Brain microvascular endothelial cell (primary cell): ENCODE results near the gene CCBE1.

Experiments used
- DNase-seq: peaks from one replicate; pipeline ENCODE4 v3.0.0-alpha.2; 2020
- H3K27ac ChIP-seq: fragments of 250-450 bp; sonication (Bioruptor Pico); 2 replicates; pipeline ENCODE4 v1.5.1; 2020; ENCODE audit warnings: mild to moderate bottlenecking, moderate library complexity
- H3K27me3 ChIP-seq: fragments of 250-450 bp; sonication (Bioruptor Pico); replicated peaks from 2 replicates; pipeline ENCODE4 v1.5.1; 2020; ENCODE audit warnings: mild to moderate bottlenecking
- H3K36me3 ChIP-seq: fragments of 250-450 bp; sonication (Bioruptor Pico); replicated peaks from 2 replicates; pipeline ENCODE4 v1.5.1; 2020; ENCODE audit warnings: mild to moderate bottlenecking
- H3K4me3 ChIP-seq: 2 replicates; pipeline ENCODE4 v1.5.1; 2011; ENCODE audit warnings: low read depth, mild to moderate bottlenecking, control low read depth, low read length, moderate library complexity
- in situ Hi-C: cut with HindIII; loops from 2 replicates; pipeline ENCODE4 v1.10.0; 2017; ENCODE audit warnings: low sequenced_read_pairs, low pct_ligation_motif_present
- TF ChIP-seq, protein P1 (sequence below): IDR thresholded peaks from 2 replicates; pipeline ENCODE4 v1.5.1; 2011; ENCODE audit warnings: low read depth, mild to moderate bottlenecking, moderate library complexity, low read length, control low read depth, inconsistent platforms; ENCODE audit errors: missing control alignments

CCBE1 gene

DNA sequence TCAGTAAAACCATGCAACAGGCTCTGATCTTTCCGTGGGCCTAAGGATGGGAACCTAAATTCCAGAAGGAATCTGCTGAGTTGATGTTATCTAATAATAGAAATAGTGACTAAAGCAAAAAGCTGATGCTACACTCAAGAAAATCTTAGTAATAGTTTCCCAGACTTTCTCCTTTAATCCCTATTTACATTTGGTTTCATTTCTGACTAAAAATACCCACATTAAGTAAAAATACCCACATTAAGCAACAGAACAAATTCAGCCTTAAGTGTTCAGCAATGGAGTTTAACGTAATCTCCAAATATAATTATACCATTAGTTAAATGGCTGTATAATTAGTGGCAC lies 50.3 kb downstream of the CCBE1 start:
- H3K36me3 ChIP-seq: no peaks in the 10 kb centered on the region
- H3K4me3 ChIP-seq: no peak overlapping the region
- in situ Hi-C loops: loop anchor here (25.0 kb wide), 1 partner anchor 165 kb away; no protein-coding TSS in a partner anchor
- no peak for DNase-seq
- TF ChIP-seq, protein P1, sequence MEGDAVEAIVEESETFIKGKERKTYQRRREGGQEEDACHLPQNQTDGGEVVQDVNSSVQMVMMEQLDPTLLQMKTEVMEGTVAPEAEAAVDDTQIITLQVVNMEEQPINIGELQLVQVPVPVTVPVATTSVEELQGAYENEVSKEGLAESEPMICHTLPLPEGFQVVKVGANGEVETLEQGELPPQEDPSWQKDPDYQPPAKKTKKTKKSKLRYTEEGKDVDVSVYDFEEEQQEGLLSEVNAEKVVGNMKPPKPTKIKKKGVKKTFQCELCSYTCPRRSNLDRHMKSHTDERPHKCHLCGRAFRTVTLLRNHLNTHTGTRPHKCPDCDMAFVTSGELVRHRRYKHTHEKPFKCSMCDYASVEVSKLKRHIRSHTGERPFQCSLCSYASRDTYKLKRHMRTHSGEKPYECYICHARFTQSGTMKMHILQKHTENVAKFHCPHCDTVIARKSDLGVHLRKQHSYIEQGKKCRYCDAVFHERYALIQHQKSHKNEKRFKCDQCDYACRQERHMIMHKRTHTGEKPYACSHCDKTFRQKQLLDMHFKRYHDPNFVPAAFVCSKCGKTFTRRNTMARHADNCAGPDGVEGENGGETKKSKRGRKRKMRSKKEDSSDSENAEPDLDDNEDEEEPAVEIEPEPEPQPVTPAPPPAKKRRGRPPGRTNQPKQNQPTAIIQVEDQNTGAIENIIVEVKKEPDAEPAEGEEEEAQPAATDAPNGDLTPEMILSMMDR: no peak
- H3K27me3 ChIP-seq: no peaks in the 10 kb centered on the region
- no peak overlapping the region for H3K27ac ChIP-seq

DNA sequence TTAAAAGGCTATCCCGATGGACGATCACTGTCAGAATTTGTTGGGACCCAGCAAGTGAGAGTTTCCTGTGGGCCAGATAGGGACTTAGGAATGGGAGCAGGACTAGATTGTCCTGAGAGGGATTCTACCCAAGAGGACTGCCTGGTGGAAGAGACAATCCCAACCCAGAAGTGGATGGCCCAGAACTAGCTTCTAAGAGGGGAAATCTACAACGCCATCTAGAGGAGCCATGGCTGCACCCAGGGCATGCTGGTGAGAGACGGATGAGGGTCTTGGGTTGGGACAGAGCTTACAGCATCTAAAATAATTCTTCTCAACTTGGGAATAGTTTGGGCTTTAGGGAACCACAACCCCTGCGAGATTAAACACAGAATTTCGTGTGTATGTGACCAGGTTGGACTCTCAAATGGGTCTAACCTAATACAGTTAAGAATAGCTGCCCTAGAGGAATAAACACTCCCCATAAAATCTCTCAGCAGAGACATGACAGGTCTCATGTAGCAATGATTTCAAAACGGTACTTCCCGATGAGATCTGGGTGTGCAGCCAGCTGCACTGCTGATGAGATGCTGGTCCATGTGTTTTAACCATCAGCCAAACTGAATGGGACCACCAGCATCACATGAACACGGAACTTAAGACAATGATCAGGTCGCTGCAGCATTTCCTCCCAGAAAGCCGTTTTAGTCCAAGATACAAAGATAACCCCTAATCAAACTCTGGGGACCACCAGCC lies 50.8 kb downstream of the CCBE1 start:
- no peaks in the 10 kb centered on the region for H3K36me3 ChIP-seq
- in situ Hi-C loops: loop anchor here (25.0 kb wide), 1 partner anchor 166 kb away; no protein-coding TSS in a partner anchor
- TF ChIP-seq, protein P1: peak; percentile 28
- H3K27ac ChIP-seq: no peak overlapping the region
- H3K4me3 ChIP-seq: no peak overlapping the region
- H3K27me3 ChIP-seq: no peaks in the 10 kb centered on the region
- DNase-seq: no peak

DNA sequence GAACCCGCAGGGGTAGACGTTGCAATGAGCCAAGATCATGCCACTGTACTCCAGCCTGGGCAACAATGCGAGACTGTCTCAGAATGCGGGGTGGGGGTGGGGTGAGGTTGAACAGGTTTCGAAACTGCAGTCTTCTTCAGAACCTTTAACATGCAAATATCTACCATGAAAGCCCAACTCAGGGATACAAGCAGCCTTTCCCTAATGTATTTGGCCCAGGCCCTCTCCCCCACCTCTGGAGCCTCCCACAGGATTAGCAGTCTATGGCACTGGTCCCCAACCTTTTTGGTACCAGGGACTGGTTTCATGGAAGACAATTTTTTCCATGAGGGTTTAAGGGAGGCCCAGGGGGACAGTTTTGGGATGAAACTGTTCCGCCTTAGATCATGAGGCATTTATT lies 53.5 kb downstream of the CCBE1 start:
- TF ChIP-seq, protein P1: no peak
- Histone ChIP-seq H3K36me3 (no peaks in the 10 kb centered on the region), H3K27ac (no peak overlapping the region), H3K4me3 (no peak overlapping the region), H3K27me3 (no peaks in the 10 kb centered on the region)
- DNase-seq: no peak
- in situ Hi-C loops: loop anchor here (25.0 kb wide), 1 partner anchor 169 kb away; no protein-coding TSS in a partner anchor

DNA sequence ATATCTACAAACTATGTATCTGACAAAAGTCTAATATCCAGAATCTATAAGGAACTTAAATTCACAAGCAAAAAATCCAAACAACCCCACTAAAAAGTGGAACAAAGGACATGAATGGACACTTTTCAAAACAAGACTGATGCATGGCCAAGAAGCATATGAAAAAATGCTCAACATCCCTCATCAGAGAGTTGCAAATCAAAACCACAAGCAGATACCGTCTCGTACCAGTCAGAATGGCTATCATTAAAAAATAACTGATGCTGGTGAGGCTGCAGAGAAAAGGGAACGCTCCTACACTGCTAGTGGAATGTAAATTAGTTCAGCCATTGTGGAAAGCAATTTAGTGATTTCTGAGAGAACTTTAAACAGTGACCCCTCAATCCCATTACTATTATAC lies 56.5 kb downstream of the CCBE1 start:
- Histone ChIP-seq H3K4me3 (no peak overlapping the region), H3K27ac (no peak overlapping the region), H3K36me3 (no peaks in the 10 kb centered on the region), H3K27me3 (no peaks in the 10 kb centered on the region)
- DNase-seq: no peak
- in situ Hi-C loops: loop anchor here (25.0 kb wide), 1 partner anchor 172 kb away; no protein-coding TSS in a partner anchor
- TF ChIP-seq, protein P1: no peak

DNA sequence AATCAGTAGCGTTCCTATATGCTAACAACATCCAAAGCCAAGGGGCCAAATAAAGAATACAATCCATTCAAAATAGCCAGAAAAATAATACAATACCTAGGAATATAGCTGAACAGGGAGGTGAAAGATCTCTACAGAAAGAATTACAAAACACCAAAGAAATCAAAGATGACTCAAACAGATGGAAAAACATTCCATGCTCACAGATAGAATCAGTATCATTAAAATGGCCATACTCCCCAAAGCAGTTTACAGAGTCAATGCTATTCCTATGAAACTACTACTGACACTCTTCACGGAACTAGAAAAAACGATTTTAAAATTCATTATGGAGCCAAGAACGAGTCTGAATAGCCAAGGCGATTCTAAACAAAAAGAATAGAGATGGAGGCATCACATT lies 57.4 kb downstream of the CCBE1 start:
- TF ChIP-seq, protein P1: no peak
- no peaks in the 10 kb centered on the region for H3K36me3 ChIP-seq
- in situ Hi-C loops: loop anchor here (25.0 kb wide), 1 partner anchor 172 kb away; no protein-coding TSS in a partner anchor
- no peak for DNase-seq
- H3K27ac ChIP-seq: no peak overlapping the region
- no peaks in the 10 kb centered on the region for H3K27me3 ChIP-seq
- H3K4me3 ChIP-seq: no peak overlapping the region
